Measurements from ENCODE around the gene GRHPR. TPM values are rescaled to one million over a fixed set of nuclear protein-coding genes. Genes with fewer than 3 reads are reported as not detected.

The GRHPR gene
- total RNA-seq, 4 donors from 2014 or later = 81.7 to 135 (median 112) TPM

DNA sequence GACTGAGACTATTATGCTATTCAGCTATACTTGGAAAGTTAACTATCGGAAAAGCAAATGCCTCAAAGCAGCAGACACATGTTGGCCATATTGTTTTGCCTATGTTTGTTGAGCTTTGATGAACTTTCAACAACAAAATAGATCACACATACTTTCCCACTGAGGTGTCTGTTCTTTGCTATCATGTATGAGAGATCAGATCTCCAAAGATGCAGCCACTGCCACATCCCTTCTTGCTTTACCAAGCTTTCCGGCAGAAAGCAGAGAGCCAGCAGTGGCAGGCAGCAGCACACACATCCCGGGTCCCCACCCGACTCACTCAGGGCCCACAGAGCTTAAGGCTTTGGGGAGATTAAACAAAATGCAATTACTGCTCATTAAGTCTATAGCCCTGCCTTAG lies 23.9 kb downstream of the GRHPR start:
- intact Hi-C loops (cut with DNase I; ENCODE audit: low total_unique reads) = no loop called here
- no peaks in the 10 kb centered on the region for H3K4me1 ChIP-seq

GRCh38 chr9:37447111-37447510 lies 24.6 kb downstream of the GRHPR start:
- H3K4me1 ChIP-seq = no peaks in the 10 kb centered on the region
- intact Hi-C loops (cut with DNase I; ENCODE audit: low total_unique reads) = no loop called here
- no peak overlapping the region for H3K27ac ChIP-seq
- no peaks in the 10 kb centered on the region for H3K9me3 ChIP-seq
- no peak for DNase-seq
- H3K4me3 ChIP-seq = no peak overlapping the region
- H3K36me3 ChIP-seq = no peaks in the 10 kb centered on the region
- H3K27me3 ChIP-seq = no peaks in the 10 kb centered on the region
- TF ChIP-seq CTCF (IDR thresholded peaks at IDR 0.05) (no peak), POLR2A (IDR thresholded peaks at IDR 0.05) (no peak)

More for the DNA sequence above, 23.9 kb downstream of the GRHPR start:
- no peak overlapping the region for H3K4me3 ChIP-seq
- no peaks in the 10 kb centered on the region for H3K36me3 ChIP-seq
- no peaks in the 10 kb centered on the region for H3K27me3 ChIP-seq
- no peaks in the 10 kb centered on the region for H3K9me3 ChIP-seq
- TF ChIP-seq CTCF (IDR thresholded peaks at IDR 0.05) (no peak), POLR2A (IDR thresholded peaks at IDR 0.05) (no peak)
- DNase-seq = no peak
- H3K27ac ChIP-seq = no peak overlapping the region

DNA sequence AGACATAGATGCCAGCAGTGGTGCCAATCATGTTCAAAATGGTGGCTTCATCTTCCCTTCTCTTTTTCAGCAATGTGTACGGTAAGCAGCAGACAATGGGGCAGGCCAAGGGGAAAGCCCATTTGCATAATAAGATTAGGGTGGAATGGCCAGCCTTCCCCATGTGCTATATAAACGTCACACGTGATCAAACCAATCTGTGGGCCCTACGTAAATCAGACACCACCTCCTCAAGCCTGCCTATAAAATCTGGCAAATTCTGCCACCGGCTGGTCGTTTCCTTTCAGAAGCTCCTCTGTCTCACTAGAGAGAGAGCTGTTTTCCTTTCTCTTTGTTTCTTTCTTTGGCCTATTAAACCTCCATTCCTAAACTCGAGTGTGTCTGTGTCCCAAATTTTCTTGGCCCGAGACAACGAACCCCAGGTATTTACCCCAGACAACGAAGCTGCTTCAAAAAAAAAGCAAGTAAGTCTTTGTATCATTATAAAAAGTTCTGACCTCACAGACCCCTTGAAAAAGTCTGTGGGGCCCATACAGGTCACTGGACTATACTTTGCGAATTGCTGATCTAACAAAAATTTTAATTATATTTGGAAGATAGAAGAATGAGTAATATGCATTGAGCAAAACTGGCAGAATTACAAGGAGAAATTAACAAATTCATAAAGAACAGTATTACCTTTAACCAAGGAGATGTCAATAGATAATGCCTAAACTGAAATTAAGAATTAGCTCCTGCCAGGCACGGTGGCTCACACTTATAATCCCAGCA lies 27.6 kb downstream of the GRHPR start:
- H3K27ac ChIP-seq = no peak overlapping the region

DNA sequence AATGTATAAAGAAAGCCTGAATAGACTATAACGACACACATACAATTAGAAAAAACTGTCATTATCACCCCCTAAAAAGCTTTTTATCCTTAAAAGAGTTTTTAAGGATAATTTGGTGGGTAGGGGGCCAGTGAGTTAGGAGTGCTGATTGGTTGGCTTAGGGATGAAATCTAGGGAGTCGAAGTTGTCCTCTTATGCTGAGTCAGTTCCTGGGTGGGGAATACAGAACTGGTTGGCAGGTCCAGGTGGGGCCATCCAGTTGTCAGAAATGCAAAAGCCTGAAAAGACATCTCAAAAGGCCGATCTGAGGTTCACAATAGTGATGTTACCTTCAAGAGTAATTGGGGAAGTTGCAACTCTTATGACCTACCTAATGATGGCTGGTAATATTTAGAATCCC lies 29.1 kb downstream of the GRHPR start:
- DNase-seq = no peak
- no peak overlapping the region for H3K27ac ChIP-seq
- no peaks in the 10 kb centered on the region for H3K4me1 ChIP-seq

More for the DNA sequence above, 27.6 kb downstream of the GRHPR start:
- Histone ChIP-seq H3K36me3 (no peaks in the 10 kb centered on the region), H3K4me1 (no peaks in the 10 kb centered on the region), H3K27me3 (no peaks in the 10 kb centered on the region), H3K9me3 (no peaks in the 10 kb centered on the region), H3K4me3 (no peak overlapping the region)
- intact Hi-C loops (cut with DNase I; ENCODE audit: low total_unique reads) = no loop called here
- TF ChIP-seq CTCF (IDR thresholded peaks at IDR 0.05) (no peak), POLR2A (IDR thresholded peaks at IDR 0.05) (no peak)
- no peak for DNase-seq

More for the DNA sequence above, 29.1 kb downstream of the GRHPR start:
- Histone ChIP-seq H3K27me3 (no peaks in the 10 kb centered on the region), H3K36me3 (no peaks in the 10 kb centered on the region), H3K4me3 (no peak overlapping the region), H3K9me3 (no peaks in the 10 kb centered on the region)
- TF ChIP-seq CTCF (IDR thresholded peaks at IDR 0.05) = no peak
- TF ChIP-seq POLR2A (IDR thresholded peaks at IDR 0.05) = no peak
- intact Hi-C loops (cut with DNase I; ENCODE audit: low total_unique reads) = no loop called here
